HepG2 (cell line): Measurements from ENCODE around the gene UST. TPM values are rescaled to one million over a fixed set of nuclear protein-coding genes. Genes with fewer than 3 reads are reported as not detected.

Experiments used
- CEBPG ChIP-seq: IDR thresholded peaks from 2 replicates; pipeline ENCODE4 v1.6.1; 2016
- KLF6 ChIP-seq: IDR thresholded peaks from 2 replicates; pipeline ENCODE4 v1.8.0; 2016; ENCODE audit warnings: missing biosample characterization, missing genetic modification reagents
- MAF1 ChIP-seq: sonication (generic); formaldehyde crosslinking; IDR thresholded peaks from 2 replicates; pipeline ENCODE4 v1.5.0; 2020; ENCODE audit warnings: missing genetic modification reagents, borderline replicate concordance
- SMC3 ChIP-seq: IDR thresholded peaks from 2 replicates; pipeline ENCODE4 v1.6.1; 2011; ENCODE audit warnings: low read length, improper control_type of control experiment
- ZEB1 ChIP-seq: IDR thresholded peaks from 2 replicates; pipeline ENCODE4 v1.6.1; 2012; ENCODE audit warnings: mild to moderate bottlenecking, low read depth, inconsistent platforms; ENCODE audit not compliant: insufficient replicate concordance
- ZFX ChIP-seq: sonication (generic); formaldehyde crosslinking; IDR thresholded peaks from 2 replicates; pipeline ENCODE4 v1.4.0; 2020; ENCODE audit warnings: mild to moderate bottlenecking, low read depth, missing genetic modification reagents, moderate library complexity
- ZNF232 ChIP-seq: sonication (generic); formaldehyde crosslinking; IDR thresholded peaks from 2 replicates; pipeline ENCODE4 v1.4.0; 2020; ENCODE audit warnings: missing genetic modification reagents, borderline replicate concordance
- ZNF326 ChIP-seq: sonication (generic); formaldehyde crosslinking; IDR thresholded peaks from 2 replicates; pipeline ENCODE4 v1.4.0; 2020; ENCODE audit warnings: missing genetic modification reagents, borderline replicate concordance
- ZNF577 ChIP-seq: sonication (generic); formaldehyde crosslinking; IDR thresholded peaks from 2 replicates; pipeline ENCODE4 v1.4.0; 2020; ENCODE audit warnings: mild to moderate bottlenecking, low read depth, missing genetic modification reagents, borderline replicate concordance
- polyA plus RNA-seq, 8 experiments: library from polyadenylated mRNA; depleted of rRNA in 3 of 8; stranded (reverse) in 7 of 8; unstranded in 1 of 8; fragments of >200 nt; fragmentation: Illumina TruSeq in 4 of 8; extraction: Trizol in 4 of 8; gene quantifications; 2 replicates each; pipeline versions ENCODE4 v1.2.1 to v1.2.3, GENCODE V29; 2011 to 2016; ENCODE audit warnings: low read depth in 4 of 8, missing spikeins in 1 of 8, mixed read lengths in 1 of 8; ENCODE audit not compliant: insufficient read depth in 1 of 8
- total RNA-seq, 5 experiments: library from RNA; depleted of rRNA; stranded (reverse); fragments of >200 nt; fragmentation: Illumina TruSeq; extraction: Trizol; gene quantifications; 2 replicates each; pipeline ENCODE4 v1.2.3, GENCODE V29; 2016; ENCODE audit warnings: low read depth in 1 of 5
- TF ChIP-seq, protein P1 (sequence below), 2 experiments: sonication (generic) in 1 of 2; formaldehyde crosslinking in 1 of 2; IDR thresholded peaks; 2 replicates each; pipeline versions ENCODE4 v1.5.1 to v1.6.1; 2011 to 2020; ENCODE audit warnings: borderline replicate concordance in 1 of 2, low read depth in 1 of 2, low read length in 1 of 2, mild to moderate bottlenecking in 1 of 2, missing genetic modification reagents in 1 of 2, moderate library complexity in 1 of 2
- TF ChIP-seq, protein P2 (sequence below): sonication (generic); formaldehyde crosslinking; IDR thresholded peaks from 2 replicates; pipeline ENCODE4 v1.4.0; 2020; ENCODE audit warnings: missing genetic modification reagents
- TF ChIP-seq, protein P3 (sequence below): sonication (generic); formaldehyde crosslinking; conservative IDR thresholded peaks from 2 replicates; pipeline ENCODE4 v1.5.0; 2020; ENCODE audit warnings: missing genetic modification reagents
- TF ChIP-seq, protein P4 (sequence below): sonication (generic); formaldehyde crosslinking; conservative IDR thresholded peaks from 2 replicates; pipeline ENCODE4 v1.8.0; 2022; ENCODE audit warnings: low read depth, missing genetic modification reagents
- TF ChIP-seq, protein P5 (sequence below): sonication (generic); formaldehyde crosslinking; IDR thresholded peaks from 2 replicates; pipeline ENCODE4 v1.4.0; 2020; ENCODE audit warnings: missing genetic modification reagents
- TF ChIP-seq, protein P6 (sequence below): sonication (generic); formaldehyde crosslinking; IDR thresholded peaks from 2 replicates; pipeline ENCODE4 v1.4.0; 2020; ENCODE audit warnings: missing genetic modification reagents

UST gene
- total and polyA plus RNA-seq, 2 of the 13 experiments (the other 11 are each of a cell fraction or from before 2014, with no cell fraction given): 0.27 TPM; not detected in 1

DNA sequence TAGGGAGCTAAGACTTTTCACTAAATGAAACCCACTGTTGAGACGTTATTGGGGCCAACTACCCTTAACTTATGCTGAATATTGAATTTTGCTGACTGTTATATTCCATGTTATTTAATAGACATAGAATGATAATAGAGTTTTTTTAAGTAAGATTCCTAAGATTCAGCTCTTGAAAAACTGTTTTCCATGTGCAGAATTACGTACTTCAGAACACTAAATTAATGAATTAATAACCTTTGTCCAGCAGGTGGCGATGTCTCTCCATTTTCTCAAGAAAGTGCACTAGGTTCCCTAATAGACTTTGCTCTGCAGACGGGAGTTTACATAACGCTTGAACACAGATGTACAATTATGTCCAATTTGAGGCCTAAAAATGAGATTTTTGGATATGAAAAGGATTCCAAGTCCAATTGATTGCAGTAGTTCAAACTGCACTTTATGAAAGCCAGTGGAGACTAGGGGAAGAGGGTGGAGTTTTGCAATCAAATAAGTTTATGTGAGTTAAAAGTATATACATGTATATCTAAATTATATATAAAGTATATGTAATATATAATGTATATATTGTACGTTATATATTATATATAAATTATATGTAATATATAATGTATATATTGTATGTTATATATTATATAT, 282.1 kb downstream of the UST start (continued):
- TF ChIP-seq ZEB1: no peak
- no peak for TF ChIP-seq MAF1 (CRISPR knock-in tag)
- no peak for TF ChIP-seq KLF6
- TF ChIP-seq SMC3: peak; percentile 97
- TF ChIP-seq, protein P1, sequence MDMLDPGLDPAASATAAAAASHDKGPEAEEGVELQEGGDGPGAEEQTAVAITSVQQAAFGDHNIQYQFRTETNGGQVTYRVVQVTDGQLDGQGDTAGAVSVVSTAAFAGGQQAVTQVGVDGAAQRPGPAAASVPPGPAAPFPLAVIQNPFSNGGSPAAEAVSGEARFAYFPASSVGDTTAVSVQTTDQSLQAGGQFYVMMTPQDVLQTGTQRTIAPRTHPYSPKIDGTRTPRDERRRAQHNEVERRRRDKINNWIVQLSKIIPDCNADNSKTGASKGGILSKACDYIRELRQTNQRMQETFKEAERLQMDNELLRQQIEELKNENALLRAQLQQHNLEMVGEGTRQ (IDR thresholded peaks at IDR 0.05; ENCODE audit: low read depth, low read length): no peak
- TF ChIP-seq, protein P1 (CRISPR knock-in tag; IDR thresholded peaks at IDR 0.05; ENCODE audit: borderline replicate concordance): no peak
- TF ChIP-seq, protein P2, sequence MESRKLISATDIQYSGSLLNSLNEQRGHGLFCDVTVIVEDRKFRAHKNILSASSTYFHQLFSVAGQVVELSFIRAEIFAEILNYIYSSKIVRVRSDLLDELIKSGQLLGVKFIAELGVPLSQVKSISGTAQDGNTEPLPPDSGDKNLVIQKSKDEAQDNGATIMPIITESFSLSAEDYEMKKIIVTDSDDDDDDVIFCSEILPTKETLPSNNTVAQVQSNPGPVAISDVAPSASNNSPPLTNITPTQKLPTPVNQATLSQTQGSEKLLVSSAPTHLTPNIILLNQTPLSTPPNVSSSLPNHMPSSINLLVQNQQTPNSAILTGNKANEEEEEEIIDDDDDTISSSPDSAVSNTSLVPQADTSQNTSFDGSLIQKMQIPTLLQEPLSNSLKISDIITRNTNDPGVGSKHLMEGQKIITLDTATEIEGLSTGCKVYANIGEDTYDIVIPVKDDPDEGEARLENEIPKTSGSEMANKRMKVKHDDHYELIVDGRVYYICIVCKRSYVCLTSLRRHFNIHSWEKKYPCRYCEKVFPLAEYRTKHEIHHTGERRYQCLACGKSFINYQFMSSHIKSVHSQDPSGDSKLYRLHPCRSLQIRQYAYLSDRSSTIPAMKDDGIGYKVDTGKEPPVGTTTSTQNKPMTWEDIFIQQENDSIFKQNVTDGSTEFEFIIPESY (CRISPR knock-in tag): no peak
- TF ChIP-seq, protein P3, sequence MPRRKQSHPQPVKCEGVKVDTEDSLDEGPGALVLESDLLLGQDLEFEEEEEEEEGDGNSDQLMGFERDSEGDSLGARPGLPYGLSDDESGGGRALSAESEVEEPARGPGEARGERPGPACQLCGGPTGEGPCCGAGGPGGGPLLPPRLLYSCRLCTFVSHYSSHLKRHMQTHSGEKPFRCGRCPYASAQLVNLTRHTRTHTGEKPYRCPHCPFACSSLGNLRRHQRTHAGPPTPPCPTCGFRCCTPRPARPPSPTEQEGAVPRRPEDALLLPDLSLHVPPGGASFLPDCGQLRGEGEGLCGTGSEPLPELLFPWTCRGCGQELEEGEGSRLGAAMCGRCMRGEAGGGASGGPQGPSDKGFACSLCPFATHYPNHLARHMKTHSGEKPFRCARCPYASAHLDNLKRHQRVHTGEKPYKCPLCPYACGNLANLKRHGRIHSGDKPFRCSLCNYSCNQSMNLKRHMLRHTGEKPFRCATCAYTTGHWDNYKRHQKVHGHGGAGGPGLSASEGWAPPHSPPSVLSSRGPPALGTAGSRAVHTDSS (CRISPR knock-in tag): no peak
- no peak for TF ChIP-seq ZNF326
- TF ChIP-seq CEBPG (CRISPR knock-in tag): peak; percentile 61
- TF ChIP-seq ZNF577 (CRISPR knock-in tag): no peak
- TF ChIP-seq, protein P4, sequence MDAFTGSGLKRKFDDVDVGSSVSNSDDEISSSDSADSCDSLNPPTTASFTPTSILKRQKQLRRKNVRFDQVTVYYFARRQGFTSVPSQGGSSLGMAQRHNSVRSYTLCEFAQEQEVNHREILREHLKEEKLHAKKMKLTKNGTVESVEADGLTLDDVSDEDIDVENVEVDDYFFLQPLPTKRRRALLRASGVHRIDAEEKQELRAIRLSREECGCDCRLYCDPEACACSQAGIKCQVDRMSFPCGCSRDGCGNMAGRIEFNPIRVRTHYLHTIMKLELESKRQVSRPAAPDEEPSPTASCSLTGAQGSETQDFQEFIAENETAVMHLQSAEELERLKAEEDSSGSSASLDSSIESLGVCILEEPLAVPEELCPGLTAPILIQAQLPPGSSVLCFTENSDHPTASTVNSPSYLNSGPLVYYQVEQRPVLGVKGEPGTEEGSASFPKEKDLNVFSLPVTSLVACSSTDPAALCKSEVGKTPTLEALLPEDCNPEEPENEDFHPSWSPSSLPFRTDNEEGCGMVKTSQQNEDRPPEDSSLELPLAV (CRISPR knock-in tag): no peak
- no peak for TF ChIP-seq ZNF232 (CRISPR knock-in tag)
- TF ChIP-seq ZFX (CRISPR knock-in tag): 0 out of 2 replicates have a peak, but pooled peaks have one; percentile 25
- TF ChIP-seq, protein P5, sequence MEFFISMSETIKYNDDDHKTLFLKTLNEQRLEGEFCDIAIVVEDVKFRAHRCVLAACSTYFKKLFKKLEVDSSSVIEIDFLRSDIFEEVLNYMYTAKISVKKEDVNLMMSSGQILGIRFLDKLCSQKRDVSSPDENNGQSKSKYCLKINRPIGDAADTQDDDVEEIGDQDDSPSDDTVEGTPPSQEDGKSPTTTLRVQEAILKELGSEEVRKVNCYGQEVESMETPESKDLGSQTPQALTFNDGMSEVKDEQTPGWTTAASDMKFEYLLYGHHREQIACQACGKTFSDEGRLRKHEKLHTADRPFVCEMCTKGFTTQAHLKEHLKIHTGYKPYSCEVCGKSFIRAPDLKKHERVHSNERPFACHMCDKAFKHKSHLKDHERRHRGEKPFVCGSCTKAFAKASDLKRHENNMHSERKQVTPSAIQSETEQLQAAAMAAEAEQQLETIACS (CRISPR knock-in tag): no peak
- TF ChIP-seq, protein P6, sequence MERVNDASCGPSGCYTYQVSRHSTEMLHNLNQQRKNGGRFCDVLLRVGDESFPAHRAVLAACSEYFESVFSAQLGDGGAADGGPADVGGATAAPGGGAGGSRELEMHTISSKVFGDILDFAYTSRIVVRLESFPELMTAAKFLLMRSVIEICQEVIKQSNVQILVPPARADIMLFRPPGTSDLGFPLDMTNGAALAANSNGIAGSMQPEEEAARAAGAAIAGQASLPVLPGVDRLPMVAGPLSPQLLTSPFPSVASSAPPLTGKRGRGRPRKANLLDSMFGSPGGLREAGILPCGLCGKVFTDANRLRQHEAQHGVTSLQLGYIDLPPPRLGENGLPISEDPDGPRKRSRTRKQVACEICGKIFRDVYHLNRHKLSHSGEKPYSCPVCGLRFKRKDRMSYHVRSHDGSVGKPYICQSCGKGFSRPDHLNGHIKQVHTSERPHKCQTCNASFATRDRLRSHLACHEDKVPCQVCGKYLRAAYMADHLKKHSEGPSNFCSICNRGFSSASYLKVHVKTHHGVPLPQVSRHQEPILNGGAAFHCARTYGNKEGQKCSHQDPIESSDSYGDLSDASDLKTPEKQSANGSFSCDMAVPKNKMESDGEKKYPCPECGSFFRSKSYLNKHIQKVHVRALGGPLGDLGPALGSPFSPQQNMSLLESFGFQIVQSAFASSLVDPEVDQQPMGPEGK (CRISPR knock-in tag): no peak; the same call in 1 of the 2 replicates
